Measurements from ENCODE around the gene CENPP. TPM values are rescaled to one million over a fixed set of nuclear protein-coding genes. Genes with fewer than 3 reads are reported as not detected.

Gene CENPP
- total and polyA plus RNA-seq, 2 donors from 2014 or later, result 1.2 to 4.2 TPM

- DNase-seq (no peak), FAIRE-seq (no peak)
- Histone ChIP-seq H3K27ac (ENCODE audit: low read depth in 2 of 2, low read length in 2 of 2) (no peak overlapping the region), H3K9ac (ENCODE audit: low read length in 3 of 3) (no peak overlapping the region), H3K27me3 (ENCODE audit: control insufficient read depth, insufficient read depth, low read length) (no peaks in the 10 kb centered on the region), H3K4me1 (ENCODE audit: control insufficient read depth in 2 of 3, insufficient read depth in 2 of 3, low read depth in 1 of 3, low read length in 3 of 3) (peaks cover 0 to 5% (median 3%) of the 10 kb centered on the region in 3 donors), H3K4me3 (ENCODE audit: low read length in 3 of 3) (no peak overlapping the region), H3K9me3 (ENCODE audit: control insufficient read depth in 2 of 3, insufficient read depth in 1 of 3, low read length in 3 of 3) (no peaks in the 10 kb centered on the region), H3K36me3 (ENCODE audit: control insufficient read depth in 2 of 3, insufficient read depth in 3 of 3, low read length in 3 of 3) (no peaks in the 10 kb centered on the region)
- TF ChIP-seq, protein P1, sequence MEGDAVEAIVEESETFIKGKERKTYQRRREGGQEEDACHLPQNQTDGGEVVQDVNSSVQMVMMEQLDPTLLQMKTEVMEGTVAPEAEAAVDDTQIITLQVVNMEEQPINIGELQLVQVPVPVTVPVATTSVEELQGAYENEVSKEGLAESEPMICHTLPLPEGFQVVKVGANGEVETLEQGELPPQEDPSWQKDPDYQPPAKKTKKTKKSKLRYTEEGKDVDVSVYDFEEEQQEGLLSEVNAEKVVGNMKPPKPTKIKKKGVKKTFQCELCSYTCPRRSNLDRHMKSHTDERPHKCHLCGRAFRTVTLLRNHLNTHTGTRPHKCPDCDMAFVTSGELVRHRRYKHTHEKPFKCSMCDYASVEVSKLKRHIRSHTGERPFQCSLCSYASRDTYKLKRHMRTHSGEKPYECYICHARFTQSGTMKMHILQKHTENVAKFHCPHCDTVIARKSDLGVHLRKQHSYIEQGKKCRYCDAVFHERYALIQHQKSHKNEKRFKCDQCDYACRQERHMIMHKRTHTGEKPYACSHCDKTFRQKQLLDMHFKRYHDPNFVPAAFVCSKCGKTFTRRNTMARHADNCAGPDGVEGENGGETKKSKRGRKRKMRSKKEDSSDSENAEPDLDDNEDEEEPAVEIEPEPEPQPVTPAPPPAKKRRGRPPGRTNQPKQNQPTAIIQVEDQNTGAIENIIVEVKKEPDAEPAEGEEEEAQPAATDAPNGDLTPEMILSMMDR (IDR thresholded peaks at IDR 0.05; ENCODE audit: borderline replicate concordance, extremely low read depth, insufficient read depth), result no peak
- intact Hi-C loops (cut with DNase I), result no loop called here
Measured at GRCh38 chr9:92482805-92483204, 157.1 kb downstream of the CENPP start.

DNA sequence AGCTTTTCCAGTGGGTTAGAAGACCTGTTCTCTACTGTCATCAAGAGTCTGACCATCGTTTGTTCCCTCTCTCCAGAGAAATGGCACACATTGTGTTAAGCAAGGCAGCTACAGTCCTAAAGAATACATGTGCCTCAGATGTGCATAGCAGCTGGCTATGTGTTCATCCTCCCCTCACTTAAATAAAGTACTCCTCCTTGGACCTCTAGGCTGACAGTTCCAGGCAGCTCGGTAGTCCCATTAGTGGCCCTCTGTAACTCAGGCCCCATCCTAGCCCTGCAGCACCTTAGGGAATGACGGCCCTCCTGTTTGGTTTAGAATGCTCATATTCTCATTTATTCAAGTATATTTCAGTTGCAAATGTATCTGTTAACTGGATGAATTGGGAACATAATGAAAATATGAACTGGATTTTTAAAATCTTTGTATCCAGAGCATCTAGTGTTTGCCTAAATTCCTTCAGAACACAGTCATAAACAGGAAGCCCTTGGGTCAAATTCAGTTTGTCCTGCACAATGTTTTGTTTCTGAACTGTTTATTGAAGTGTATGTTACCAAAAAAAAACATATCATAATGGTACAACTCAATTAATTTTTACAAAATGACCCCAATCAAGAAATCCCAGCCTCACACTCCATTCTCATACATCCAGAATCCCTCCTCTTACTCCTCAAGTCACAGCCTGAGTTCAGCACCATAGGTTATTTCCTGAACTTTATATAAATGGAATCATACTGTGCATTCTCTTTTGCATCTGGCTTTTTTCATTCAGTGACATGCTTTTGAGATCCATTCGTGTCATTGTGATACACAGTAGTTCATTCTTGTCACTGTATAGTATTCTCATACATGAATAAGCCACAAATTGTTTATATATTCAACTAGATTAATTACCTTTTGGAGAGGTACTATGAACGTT, 158.1 kb downstream of the CENPP start:
- TF ChIP-seq, protein P1 (IDR thresholded peaks at IDR 0.05; ENCODE audit: borderline replicate concordance, extremely low read depth, insufficient read depth), result no peak
- peaks cover 0 to 5% (median 3%) of the 10 kb centered on the region in 3 donors for H3K4me1 ChIP-seq (ENCODE audit: control insufficient read depth in 2 of 3, insufficient read depth in 2 of 3, low read depth in 1 of 3, low read length in 3 of 3)
- DNase-seq (peak in 1 of 5 donors; percentile 42), FAIRE-seq (no peak)
- H3K27me3 ChIP-seq (ENCODE audit: control insufficient read depth, insufficient read depth, low read length), result no peaks in the 10 kb centered on the region
- no peak overlapping the region for H3K4me3 ChIP-seq (ENCODE audit: low read length in 3 of 3)
- no peaks in the 10 kb centered on the region for H3K36me3 ChIP-seq (ENCODE audit: control insufficient read depth in 2 of 3, insufficient read depth in 3 of 3, low read length in 3 of 3)
- peak overlapping the region; percentile 7 to 70 for H3K27ac ChIP-seq (ENCODE audit: low read depth in 2 of 2, low read length in 2 of 2)
- no peak overlapping the region for H3K9ac ChIP-seq (ENCODE audit: low read length in 3 of 3)
- intact Hi-C loops (cut with DNase I), result no loop called here
- no peaks in the 10 kb centered on the region for H3K9me3 ChIP-seq (ENCODE audit: control insufficient read depth in 2 of 3, insufficient read depth in 1 of 3, low read length in 3 of 3)

GRCh38 chr9:92484563-92484962, 158.8 kb downstream of the CENPP start:
- DNase-seq (no peak), FAIRE-seq (no peak)
- Histone ChIP-seq H3K27ac (ENCODE audit: low read depth in 2 of 2, low read length in 2 of 2) (no peak overlapping the region), H3K9me3 (ENCODE audit: control insufficient read depth in 2 of 3, insufficient read depth in 1 of 3, low read length in 3 of 3) (no peaks in the 10 kb centered on the region), H3K9ac (ENCODE audit: low read length in 3 of 3) (no peak overlapping the region), H3K4me1 (ENCODE audit: control insufficient read depth in 2 of 3, insufficient read depth in 2 of 3, low read depth in 1 of 3, low read length in 3 of 3) (peaks cover 0 to 5% (median 3%) of the 10 kb centered on the region in 3 donors), H3K36me3 (ENCODE audit: control insufficient read depth in 2 of 3, insufficient read depth in 3 of 3, low read length in 3 of 3) (no peaks in the 10 kb centered on the region), H3K4me3 (ENCODE audit: low read length in 3 of 3) (no peak overlapping the region), H3K27me3 (ENCODE audit: control insufficient read depth, insufficient read depth, low read length) (no peaks in the 10 kb centered on the region)
- TF ChIP-seq, protein P1 (IDR thresholded peaks at IDR 0.05; ENCODE audit: borderline replicate concordance, extremely low read depth, insufficient read depth), result no peak
- intact Hi-C loops (cut with DNase I), result no loop called here

Data from kidney (tissue), 14 donors.